Measurements from ENCODE around the gene TENM4.
A peak's percentile ranks its signal among the peaks of the same experiment; 100 is the strongest.

Gene TENM4

GRCh38 chr11:79447038-79447786, 6.4 kb upstream of the TENM4 start:
- peak; percentile 46 for DNase-seq

- no peak for DNase-seq
These were observed 4.1 kb upstream of the TENM4 start for GRCh38 chr11:79444923-79445322.

DNA sequence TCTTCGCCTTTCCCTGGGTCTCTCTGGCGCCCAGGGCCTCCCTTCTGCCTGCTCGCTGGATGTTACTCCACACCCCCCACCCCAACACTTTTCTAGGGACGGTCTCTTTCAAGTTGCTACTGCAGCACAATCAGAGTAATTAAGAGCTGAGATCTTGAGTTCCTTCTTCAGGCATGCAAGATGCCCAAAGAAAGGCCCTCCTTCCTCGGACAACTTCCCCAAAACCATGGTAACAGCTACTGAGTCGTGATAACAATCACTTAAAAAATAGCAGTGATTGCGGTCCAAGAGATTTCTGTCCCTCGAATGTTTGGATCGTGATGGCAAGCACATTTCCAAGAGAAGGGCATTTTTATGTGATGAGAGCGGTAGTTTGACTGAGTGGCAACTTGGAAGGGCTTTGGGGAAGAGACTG, 638 bp upstream of the TENM4 start:
- DNase-seq = peak; percentile 27

- DNase-seq = no peak
These were observed 802 bp downstream of the TENM4 start for GRCh38 chr11:79439886-79440570.

- DNase-seq = no peak
These were observed 1.4 kb downstream of the TENM4 start for GRCh38 chr11:79439410-79439885.

DNA sequence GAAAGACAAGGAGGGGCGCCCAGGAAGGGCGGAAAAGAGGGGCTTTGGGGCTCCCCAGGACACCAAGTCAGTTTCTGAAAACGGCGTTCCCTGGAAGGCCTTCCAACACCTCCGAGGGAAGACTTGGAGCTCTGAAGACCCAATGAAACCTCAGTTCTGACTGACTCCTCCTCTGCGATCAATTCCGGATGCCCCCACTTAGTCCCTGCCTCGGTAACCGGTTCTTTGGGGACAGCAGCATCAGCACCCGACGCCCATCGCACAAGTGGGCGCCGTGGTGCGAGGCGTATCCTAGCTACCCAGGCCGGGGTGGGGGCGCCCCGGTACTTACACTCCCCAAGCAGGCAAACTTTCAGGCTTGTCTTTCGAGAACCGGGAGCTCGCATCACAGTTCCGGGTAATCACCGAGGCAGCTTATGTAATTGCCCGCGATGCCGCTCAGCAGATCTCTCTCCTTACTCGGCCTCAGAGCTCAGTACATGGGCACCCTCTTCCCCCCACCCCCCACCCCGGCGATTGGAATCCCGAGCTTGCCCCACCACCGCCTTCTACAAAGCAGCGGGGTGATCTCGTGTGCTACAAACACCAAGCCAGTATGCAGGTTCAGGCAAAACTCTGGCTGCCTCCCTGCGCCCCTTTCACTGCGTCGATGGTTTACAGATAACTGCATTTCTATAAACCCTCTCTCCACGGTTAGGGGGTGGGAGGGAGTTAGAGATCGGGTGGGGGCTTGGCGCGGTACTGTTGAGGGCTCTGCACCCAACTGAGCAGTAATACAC, 2.0 kb downstream of the TENM4 start:
- peak; percentile 6 for DNase-seq

GRCh38 chr11:79437981-79438630, 2.7 kb downstream of the TENM4 start:
- DNase-seq = no peak

DNA sequence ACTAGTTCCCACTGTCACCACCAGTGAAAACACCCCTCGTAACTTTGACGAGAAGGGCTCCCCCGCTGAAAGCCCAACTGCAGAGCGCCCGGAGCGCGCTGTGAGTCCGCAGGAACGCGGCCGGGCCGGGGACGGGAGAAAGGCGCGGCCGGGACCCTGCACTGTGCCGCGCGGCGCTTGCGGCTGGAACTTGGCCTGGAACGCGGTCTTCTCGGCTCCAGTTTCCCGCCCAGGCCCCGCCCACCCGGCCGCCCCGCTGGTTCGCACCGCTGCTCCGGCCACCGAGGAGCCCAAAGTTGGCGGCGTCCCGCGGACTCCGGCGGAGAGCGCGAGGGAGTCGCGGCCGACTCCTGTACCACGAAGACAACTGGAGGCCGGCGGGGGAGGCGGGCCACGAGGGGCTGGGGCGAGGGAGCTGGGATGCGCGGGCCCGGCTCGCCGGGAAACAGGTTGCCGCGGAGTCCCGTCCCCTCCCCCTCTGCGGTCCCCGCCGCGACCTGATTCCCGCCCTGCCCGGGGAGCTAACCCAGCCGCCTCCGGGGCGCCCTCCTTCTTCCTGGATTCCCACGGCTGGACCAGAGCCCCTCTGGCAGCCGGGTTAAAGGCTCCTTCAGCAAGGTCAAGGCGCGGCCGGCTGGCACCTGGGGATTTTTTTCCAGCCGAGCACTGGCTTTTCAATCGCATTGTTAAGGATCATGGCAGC, 3.4 kb downstream of the TENM4 start:
- no peak for DNase-seq

DNA sequence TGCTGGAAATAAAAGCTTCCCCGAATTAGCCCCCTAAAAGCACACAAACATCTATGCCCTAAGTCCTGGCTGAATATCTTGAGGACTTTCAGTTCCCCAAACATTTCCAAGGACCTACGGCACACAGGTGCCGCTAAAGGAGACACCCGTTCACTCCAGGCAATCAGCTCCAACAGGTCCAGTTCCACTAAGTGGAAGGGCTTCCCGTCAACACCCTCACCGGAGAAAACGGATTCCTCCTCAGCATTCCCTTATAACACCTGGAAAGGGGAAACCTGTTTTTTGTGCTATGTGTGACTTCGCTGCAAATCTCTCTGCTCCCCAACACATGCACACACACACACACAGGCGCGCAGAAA, 3.9 kb downstream of the TENM4 start:
- no peak for DNase-seq

DNA sequence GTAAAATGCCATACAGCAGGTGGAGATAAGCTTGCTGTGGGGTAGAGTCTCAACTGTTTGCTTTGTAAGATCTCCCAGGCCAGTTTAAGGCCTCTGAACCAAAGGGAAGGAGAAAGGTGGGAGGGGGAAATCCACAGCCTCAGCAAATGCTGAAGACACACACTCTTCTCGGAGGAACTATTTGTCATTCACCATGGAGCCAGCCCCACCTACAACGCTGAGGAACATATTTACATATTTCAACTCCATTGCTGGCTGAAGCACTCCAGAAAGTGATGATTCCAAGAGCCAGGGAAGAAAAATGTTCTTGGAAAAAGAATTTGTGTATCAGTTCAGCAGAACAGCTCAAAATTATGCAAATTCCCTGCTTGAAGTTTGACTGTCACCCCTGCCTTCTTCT, 6.5 kb downstream of the TENM4 start:
- peak; percentile 22 for DNase-seq

- no peak for DNase-seq
These were observed 8.7 kb downstream of the TENM4 start for GRCh38 chr11:79432138-79432537.

DNA sequence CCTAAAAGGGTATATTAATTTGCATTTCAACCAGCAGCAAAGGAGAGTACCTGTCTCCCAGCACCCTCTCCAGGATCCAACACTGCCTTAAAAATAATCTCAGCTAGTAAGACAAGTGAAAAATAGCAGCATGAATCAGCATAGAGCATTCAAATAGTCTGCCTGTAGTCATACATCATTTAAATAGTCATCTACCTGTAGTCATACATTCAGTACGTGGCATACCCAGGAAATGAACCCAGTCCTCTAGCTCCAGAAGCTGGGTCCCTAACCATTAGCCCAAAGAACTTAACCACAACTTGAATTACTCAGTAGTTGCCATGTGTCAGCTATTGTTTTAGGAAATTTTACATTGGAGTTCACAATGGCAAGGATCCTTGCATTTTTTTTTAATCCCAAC, 9.3 kb downstream of the TENM4 start:
- DNase-seq = no peak

DNA sequence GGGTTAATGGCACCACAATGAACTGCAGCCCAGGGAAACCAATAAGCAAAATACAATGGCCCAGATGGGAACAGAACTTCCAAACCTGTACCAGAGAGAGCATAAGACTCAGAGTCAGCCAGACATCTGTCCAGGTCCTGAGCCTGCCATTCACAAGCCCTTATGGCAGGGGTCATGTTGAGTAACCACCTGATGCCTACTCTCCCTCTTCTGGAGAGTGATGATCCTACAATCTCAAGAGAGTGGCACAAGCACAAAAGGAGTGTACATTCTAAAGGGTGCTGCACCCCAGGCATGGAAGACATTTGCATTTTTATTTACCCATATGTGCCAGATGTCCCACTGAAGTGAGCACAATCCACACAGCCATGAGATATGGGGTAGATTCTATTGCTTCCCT, 10.6 kb downstream of the TENM4 start:
- DNase-seq = no peak

DNA sequence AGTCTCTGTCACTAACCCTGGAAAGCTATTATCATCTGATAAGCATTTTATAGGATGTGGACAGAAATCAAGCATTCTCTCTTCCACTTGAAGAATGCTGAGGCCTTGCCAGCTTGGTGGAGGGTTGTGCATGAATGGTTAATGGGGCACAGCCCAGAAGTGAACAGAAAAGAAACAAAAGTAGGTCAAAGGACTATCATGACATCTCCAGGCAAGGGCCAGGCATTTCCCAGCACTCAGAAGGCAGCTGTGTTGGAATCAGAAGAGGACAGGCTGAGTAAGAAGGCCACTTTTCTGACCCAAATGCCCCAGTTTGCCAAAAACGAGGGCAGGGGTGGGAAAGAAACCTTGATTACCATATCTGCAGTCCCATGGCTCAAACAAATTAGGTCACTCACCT, 12.4 kb downstream of the TENM4 start:
- DNase-seq = no peak

DNA sequence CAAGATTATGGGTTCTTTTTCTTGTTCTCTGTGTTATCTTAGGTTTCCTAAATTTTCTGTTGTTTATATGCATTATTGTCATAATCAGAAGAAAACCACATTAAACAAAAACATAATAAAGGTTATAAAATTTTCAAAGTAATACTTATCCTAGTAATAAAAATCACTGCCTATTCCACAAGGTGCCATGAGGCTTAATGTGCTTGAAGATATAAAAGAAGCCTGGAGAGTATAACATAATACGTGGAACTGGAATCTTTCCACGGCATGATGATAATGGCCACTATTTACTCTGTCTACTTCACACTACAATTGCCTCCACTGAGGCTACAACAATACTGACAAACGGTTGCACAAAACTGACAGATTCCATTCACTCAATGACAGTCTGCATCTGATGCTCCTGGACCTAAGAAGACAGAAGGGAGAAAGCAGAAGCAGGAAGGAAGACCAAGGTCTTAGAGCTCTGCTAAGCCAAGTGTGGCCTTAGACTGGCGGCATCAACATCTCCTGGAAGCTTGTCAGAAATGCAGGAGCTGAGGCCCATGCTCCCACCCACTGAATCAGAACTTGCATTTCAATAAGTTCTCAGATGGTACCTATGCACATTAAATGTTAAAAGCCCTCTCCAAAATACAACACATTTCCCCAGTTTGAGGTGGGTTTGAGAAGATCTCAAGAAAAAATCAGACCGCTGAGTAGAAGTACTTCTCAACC, 13.1 kb downstream of the TENM4 start:
- no peak for DNase-seq

DNA sequence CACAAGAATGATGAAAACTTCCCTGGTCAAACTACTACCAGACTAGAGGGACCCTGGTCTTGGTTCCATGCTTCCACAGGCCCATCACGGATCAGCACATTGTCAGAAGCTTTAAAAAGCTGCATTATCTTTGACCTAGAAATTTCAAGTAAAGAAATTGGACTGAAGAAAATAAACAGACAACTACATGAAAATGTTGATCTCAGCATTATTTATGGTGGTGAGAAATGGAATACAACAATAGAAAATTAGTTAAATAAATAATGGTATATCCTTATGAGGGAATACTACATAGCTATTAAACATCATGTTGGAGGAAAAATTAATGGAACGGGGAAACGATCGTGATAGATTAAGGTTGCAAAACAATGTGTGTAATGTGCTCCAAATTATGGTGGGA, 13.7 kb downstream of the TENM4 start:
- DNase-seq = no peak

GRCh38 chr11:79425463-79425862, 15.4 kb downstream of the TENM4 start:
- DNase-seq = no peak

- DNase-seq = no peak
These were observed 17.1 kb downstream of the TENM4 start for GRCh38 chr11:79423736-79424135.

- DNase-seq = no peak
These were observed 18.0 kb downstream of the TENM4 start for GRCh38 chr11:79422866-79423265.

- no peak for DNase-seq
These were observed 19.0 kb downstream of the TENM4 start for GRCh38 chr11:79421820-79422219.

GRCh38 chr11:79419120-79419519, 21.7 kb downstream of the TENM4 start:
- no peak for DNase-seq

DNA sequence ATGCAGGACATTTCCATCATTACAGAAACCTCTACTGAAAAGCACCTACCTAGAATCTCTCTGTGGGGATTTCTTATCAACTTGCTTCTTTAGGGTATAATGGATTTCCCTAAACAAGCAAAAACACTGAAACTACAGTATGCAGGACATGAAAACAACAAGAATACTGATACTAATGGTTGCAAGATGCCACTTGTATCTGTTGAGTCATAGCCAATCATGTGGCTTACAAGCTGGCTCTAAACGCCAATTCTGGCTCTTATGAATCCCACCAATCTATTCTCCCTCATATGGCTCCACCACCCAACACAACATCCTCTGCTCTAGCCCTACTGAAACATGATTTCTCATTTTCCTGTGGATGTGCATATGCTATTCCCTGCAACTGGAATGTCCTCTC, 22.6 kb downstream of the TENM4 start:
- no peak for DNase-seq
